ENCODE measurements around the gene GAB2. TPM values are rescaled to one million over a fixed set of nuclear protein-coding genes. Genes with fewer than 3 reads are reported as not detected.

GAB2 gene
- polyA plus RNA-seq, 3 donors from 2014 or later, result 1.0 TPM; not detected in 1

Other genes starting within 250 kb of the GAB2 start
- gene KCTD21, start 229.2 kb downstream of the GAB2 start, polyA plus RNA-seq, result 1 to 10 TPM in 1 of 3 donors, under 1 TPM in 1, not detected in 1; 0.44 to 1.1 TPM
- under 1 TPM in 2 of 3 donors, not detected in 1; 0.20 to 0.27 TPM for gene USP35, start 228.9 kb downstream of the GAB2 start, polyA plus RNA-seq
- 10 to 100 TPM in 1 of 3 donors, 1 to 10 TPM in 2; 4.8 to 12.2 (median 8.4) TPM for gene NARS2, start 157.0 kb upstream of the GAB2 start, polyA plus RNA-seq

All from immature natural killer cell (primary cell).